GM13976 (cell line): ENCODE measurements around the gene CUBN.
"Not testable (repeated sequence)": the region's sequence is repeated elsewhere in the genome, so short reads cannot be mapped to it uniquely, and the experiment has no call there.

Source experiments
- DNase-seq: peaks from one replicate; pipeline ENCODE4 v3.0.0; 2012; ENCODE audit warnings: low spot score
- CTCF ChIP-seq: IDR thresholded peaks from 2 replicates; pipeline ENCODE4 v1.5.1; 2012; ENCODE audit warnings: borderline replicate concordance, mild to moderate bottlenecking; ENCODE audit not compliant: insufficient read depth; ENCODE audit errors: extremely low read depth, missing control alignments, control extremely low read depth
- in situ Hi-C: fragments of 300-500 bp; cut with MboI; formaldehyde crosslinking; loops from one replicate; pipeline ENCODE4 v1.12.0; 2022; ENCODE audit warnings: low sequenced_read_pairs, mixed read lengths, inconsistent platforms; ENCODE audit not compliant: unreplicated experiment

Gene CUBN

GRCh38 chr10:17022466-17022825 is 107.2 kb downstream of the CUBN start:
- no peak for DNase-seq
- in situ Hi-C loops, result loop anchor here (10.0 kb wide), 1 partner anchor 212 kb away; no protein-coding TSS in a partner anchor
- no peak for TF ChIP-seq CTCF

- in situ Hi-C loops, result loop anchor here (10.0 kb wide), 1 partner anchor 213 kb away; no protein-coding TSS in a partner anchor
- TF ChIP-seq CTCF, result no peak
- no peak for DNase-seq
Measured at GRCh38 chr10:17021656-17022465, 107.8 kb downstream of the CUBN start.

- no peak for TF ChIP-seq CTCF
- in situ Hi-C loops, result loop anchor here (10.0 kb wide), 1 partner anchor 215 kb away; no protein-coding TSS in a partner anchor
- no peak for DNase-seq
Measured at GRCh38 chr10:17019696-17020095, 109.9 kb downstream of the CUBN start.

GRCh38 chr10:17013131-17013983 is 116.3 kb downstream of the CUBN start:
- in situ Hi-C loops, DNase-seq: not testable (repeated sequence)

- DNase-seq, in situ Hi-C loops: not testable (repeated sequence)
Measured at GRCh38 chr10:17012731-17013130, 116.9 kb downstream of the CUBN start.

GRCh38 chr10:17010363-17011145 is 119.1 kb downstream of the CUBN start:
- TF ChIP-seq CTCF, result no peak
- no peak for DNase-seq
- in situ Hi-C loops, result no loop called here

- in situ Hi-C loops, result no loop called here
- no peak for TF ChIP-seq CTCF
- DNase-seq, result no peak
Measured at GRCh38 chr10:17009212-17009700, 120.4 kb downstream of the CUBN start.
